IMR-90 (cell line): ENCODE measurements around the gene VEPH1. TPM values are rescaled to one million over a fixed set of nuclear protein-coding genes. Genes with fewer than 3 reads are reported as not detected.
"Not testable (repeated sequence)": the region's sequence is repeated elsewhere in the genome, so short reads cannot be mapped to it uniquely, and the experiment has no call there.

ENCODE experiments used
- ATAC-seq: fragments of 200-7000 bp; cut with Tn5 transposase; 2 replicates; pipeline ENCODE4 v1.9.1; 2020; ENCODE audit warnings: low read depth, mild to moderate bottlenecking, moderate library complexity
- BruUV-seq: library from RNA; stranded (reverse); fragments of 400-500 nt; replicated peaks from 2 replicates; lab custom pipeline; 2021; lab: Mats Ljungman, UMichigan
- CTCF ChIA-PET: fragments of 300-600 bp; formaldehyde crosslinking; extraction: SDS; loops from one replicate; lab custom pipeline; 2021; ENCODE audit warnings: antibody characterized with exemption; lab: Yijun Ruan, JAX
- POLR2A ChIA-PET: fragments of 300-600 bp; sonication (Branson Sonifier 250); formaldehyde crosslinking; loops from one replicate; lab custom pipeline; 2022; ENCODE audit warnings: antibody characterized with exemption; ENCODE audit not compliant: unreplicated experiment; lab: Charles Lee
- DNase-seq: peaks from one replicate; pipeline ENCODE4 v3.0.0; 2013
- H2AFZ ChIP-seq: replicated peaks from 2 replicates; pipeline ENCODE3; 2013; ENCODE audit warnings: low read length, mild to moderate bottlenecking; ENCODE audit not compliant: poor library complexity
- H2AK5ac ChIP-seq: 2 replicates; pipeline ENCODE4 v1.6.1; 2013; ENCODE audit warnings: low read depth, low read length, inconsistent platforms
- H2AK9ac ChIP-seq: replicated peaks from 2 replicates; pipeline ENCODE3; 2013; ENCODE audit warnings: mild to moderate bottlenecking, low read depth, low read length, moderate library complexity; ENCODE audit not compliant: poor library complexity
- H2BK120ac ChIP-seq: 2 replicates; pipeline ENCODE4 v1.6.1; 2013; ENCODE audit warnings: low read depth, low read length, inconsistent platforms
- H2BK15ac ChIP-seq: 3 replicates; pipeline ENCODE4 v1.6.1; 2013; ENCODE audit warnings: low read depth, low read length, inconsistent platforms
- H2BK20ac ChIP-seq: 2 replicates; pipeline ENCODE4 v1.6.1; 2013; ENCODE audit warnings: low read depth, mild to moderate bottlenecking, inconsistent platforms, low read length, moderate library complexity
- H2BK5ac ChIP-seq: 2 replicates; pipeline ENCODE4 v1.6.1; 2013; ENCODE audit warnings: mild to moderate bottlenecking, low read depth, low read length, inconsistent platforms; ENCODE audit not compliant: poor library complexity, severe bottlenecking
- H3K14ac ChIP-seq: replicated peaks from 2 replicates; pipeline ENCODE4 v1.6.1; 2013; ENCODE audit warnings: low read depth, low read length, inconsistent platforms
- H3K18ac ChIP-seq: 2 replicates; pipeline ENCODE4 v1.6.1; 2013; ENCODE audit warnings: low read depth, low read length, control low read depth
- H3K23ac ChIP-seq: 2 replicates; pipeline ENCODE4 v1.6.1; 2013; ENCODE audit warnings: low read depth, low read length, inconsistent platforms
- H3K27ac ChIP-seq: 2 replicates; pipeline ENCODE4 v1.5.1; 2013; ENCODE audit warnings: mild to moderate bottlenecking, control low read depth, low read length; ENCODE audit not compliant: insufficient read depth
- H3K27me3 ChIP-seq: 2 replicates; pipeline ENCODE4 v1.6.1; 2013; ENCODE audit warnings: low read length; ENCODE audit not compliant: control insufficient read depth, insufficient read depth
- H3K36me3 ChIP-seq: 2 replicates; pipeline ENCODE4 v1.6.1; 2013; ENCODE audit warnings: low read length, mixed read lengths; ENCODE audit not compliant: control insufficient read depth, insufficient read depth
- H3K4ac ChIP-seq: 2 replicates; pipeline ENCODE4 v1.6.1; 2013; ENCODE audit warnings: low read depth, low read length, inconsistent platforms
- H3K4me1 ChIP-seq: 2 replicates; pipeline ENCODE4 v1.6.1; 2013; ENCODE audit warnings: low read length, mixed read lengths; ENCODE audit not compliant: control insufficient read depth, insufficient read depth
- H3K4me2 ChIP-seq: 2 replicates; pipeline ENCODE4 v1.6.1; 2013; ENCODE audit warnings: low read depth, mild to moderate bottlenecking, control low read depth, low read length, moderate library complexity
- H3K4me3 ChIP-seq: 2 replicates; pipeline ENCODE4 v1.5.1; 2013; ENCODE audit warnings: low read depth, mild to moderate bottlenecking, control low read depth, low read length, moderate library complexity; ENCODE audit not compliant: insufficient read depth
- H3K56ac ChIP-seq: 2 replicates; pipeline ENCODE4 v1.6.1; 2013; ENCODE audit warnings: low read length, inconsistent platforms; ENCODE audit not compliant: insufficient read depth; ENCODE audit errors: extremely low read depth
- H3K79me1 ChIP-seq, 2 experiments: 2 replicates each; pipeline ENCODE4 v1.6.1; 2013; ENCODE audit warnings: low read length in 2 of 2, inconsistent platforms in 1 of 2, low read depth in 1 of 2
- H3K9ac ChIP-seq: 2 replicates; pipeline ENCODE4 v1.6.1; 2013; ENCODE audit warnings: low read depth, low read length, control low read depth
- H3K9me1 ChIP-seq: 2 replicates; pipeline ENCODE4 v1.6.1; 2013; ENCODE audit warnings: low read length, inconsistent platforms; ENCODE audit not compliant: insufficient read depth
- H3K9me3 ChIP-seq: 2 replicates; pipeline ENCODE4 v1.6.1; 2013; ENCODE audit warnings: low read length; ENCODE audit not compliant: control insufficient read depth, insufficient read depth
- H4K20me1 ChIP-seq: 2 replicates; pipeline ENCODE4 v1.6.1; 2013; ENCODE audit warnings: low read length, inconsistent platforms; ENCODE audit not compliant: insufficient read depth
- H4K5ac ChIP-seq: 2 replicates; pipeline ENCODE4 v1.6.1; 2013; ENCODE audit warnings: mild to moderate bottlenecking, low read depth, low read length, control low read depth
- H4K8ac ChIP-seq, 2 experiments: 2 replicates each; pipeline ENCODE4 v1.6.1; 2013; ENCODE audit warnings: low read depth in 2 of 2, low read length in 2 of 2, control low read depth in 1 of 2, inconsistent platforms in 1 of 2
- H4K91ac ChIP-seq: 2 replicates; pipeline ENCODE4 v1.6.1; 2013; ENCODE audit warnings: low read depth, low read length, inconsistent platforms; ENCODE audit not compliant: insufficient read depth
- CHD1 ChIP-seq: IDR thresholded peaks from 2 replicates; pipeline ENCODE4 v1.6.1; 2012; ENCODE audit warnings: low read depth, low read length, improper control_type of control experiment
- RAD21 ChIP-seq: IDR thresholded peaks from 2 replicates; pipeline ENCODE4 v1.6.1; 2012; ENCODE audit warnings: low read length, improper control_type of control experiment
- WGBS, 2 experiments: methylation state at CpG; one replicate each; pipeline versions ENCODE4 v1.1.5 to v1.1.7; 2013; ENCODE audit warnings: missing lambda C conversion rate in 2 of 2; ENCODE audit not compliant: insufficient read length in 1 of 2; ENCODE audit errors: extremely low coverage in 2 of 2; 5-methylcytosine and 5-hydroxymethylcytosine counted together
- dilution Hi-C: fragments of 300-500 bp; cut with HindIII; formaldehyde crosslinking; loops from one replicate; pipeline ENCODE4 v1.14.3; 2018; ENCODE audit warnings: low sequenced_read_pairs; ENCODE audit not compliant: unreplicated experiment
- in situ Hi-C: fragments of 300-500 bp; cut with MboI; formaldehyde crosslinking; loops from 3 replicates; pipeline ENCODE4 v1.14.3; 2019; ENCODE audit warnings: low sequenced_read_pairs, inconsistent platforms, mixed read lengths
- intact Hi-C: fragments of 100-400 bp; cut with micrococcal nuclease; formaldehyde crosslinking; loops from 2 replicates; pipeline ENCODE4 v1.10.0; 2022
- polyA plus RNA-seq, 3 experiments: library from polyadenylated mRNA; depleted of rRNA; stranded (reverse); fragments of >200 nt; gene quantifications; 2 replicates each; pipeline ENCODE4 v1.2.3, GENCODE V29; 2012; ENCODE audit warnings: low replicate concordance in 1 of 3
- total RNA-seq: library from RNA; depleted of rRNA; stranded (reverse); fragments of >200 nt; gene quantifications from 2 replicates; pipeline ENCODE4 v1.2.3, GENCODE V29; 2012

Gene VEPH1
- total and polyA plus RNA-seq, 2 of the 4 experiments (the other 2 are of a cell fraction) = 30.5 to 130 TPM

DNA sequence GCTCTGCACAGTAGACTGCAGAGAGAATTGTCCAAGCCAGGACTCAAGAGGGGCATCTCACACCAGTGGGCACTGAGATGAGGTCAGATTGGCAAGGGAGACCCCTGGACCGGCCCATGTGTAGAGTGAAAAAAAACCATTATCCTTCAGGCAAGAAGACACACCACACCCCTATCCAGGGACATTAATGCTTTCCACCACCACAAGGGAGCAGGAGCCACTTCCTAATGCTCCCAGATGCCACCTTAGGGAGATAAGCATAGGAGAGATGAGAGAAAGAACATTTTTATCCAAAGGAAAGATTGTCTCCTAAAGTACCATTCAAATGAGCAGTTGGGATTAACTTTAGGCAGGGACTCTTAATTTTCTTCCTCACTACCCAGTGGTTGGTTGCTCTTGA, 176.2 kb downstream of the VEPH1 start:
- Histone ChIP-seq H3K36me3 (no peaks in the 10 kb centered on the region), H3K56ac (no peak overlapping the region), H2BK5ac (no peak overlapping the region), H2BK20ac (peak overlapping the region; percentile 37), H4K5ac (no peak overlapping the region), H2AFZ (no peak overlapping the region), H2AK5ac (0 out of 2 replicates have a peak overlapping the region, but pooled peaks have one; percentile 62), H3K18ac (no peak overlapping the region), H3K9me3 (no peaks in the 10 kb centered on the region), H3K27me3 (no peaks in the 10 kb centered on the region), H3K4me2 (no peak overlapping the region), H2BK15ac (no peak overlapping the region), H3K9ac (no peak overlapping the region), H3K4me1 (no peaks in the 10 kb centered on the region; the same call in 1 of the 2 replicates), H3K4ac (no peak overlapping the region), H3K4me3 (no peak overlapping the region), H4K91ac (no peak overlapping the region), H3K14ac (no peak overlapping the region; the same call in 1 of the 2 replicates), H3K79me1 (no peaks in the 10 kb centered on the region), H2BK120ac (no peak overlapping the region), H3K9me1 (no peaks in the 10 kb centered on the region), H3K23ac (no peak overlapping the region), H4K20me1 (no peaks in the 10 kb centered on the region), H2AK9ac (no peak overlapping the region), H3K27ac (no peak overlapping the region), H4K8ac (no peak overlapping the region)
- TF ChIP-seq RAD21 (0 out of 2 replicates have a peak, but pooled peaks have one; percentile 13), CHD1 (no peak)
- ATAC-seq = no peak
- BruUV-seq = no TSS peak
- ChIA-PET POLR2A (no interaction called here), CTCF (no interaction called here)
- DNase-seq = no peak
- in situ Hi-C loops = no loop called here
- WGBS, 2 experiments = no CpG with 5 or more reads among the region's 1 CpG
- dilution Hi-C loops = no loop called here
- intact Hi-C loops = no loop called here

- not testable (repeated sequence) for DNase-seq
Measured at GRCh38 chr3:157324869-157325268, 178.3 kb downstream of the VEPH1 start.

More at GRCh38 chr3:157324869-157325268, 178.3 kb downstream of the VEPH1 start:
- H4K5ac ChIP-seq, intact Hi-C loops, H4K91ac ChIP-seq, H3K27ac ChIP-seq, H2AFZ ChIP-seq, H3K36me3 ChIP-seq, H3K79me1 ChIP-seq, H3K4me1 ChIP-seq, H2AK5ac ChIP-seq, H3K23ac ChIP-seq, H4K20me1 ChIP-seq, H3K14ac ChIP-seq, H2BK20ac ChIP-seq, POLR2A ChIA-PET, H3K56ac ChIP-seq, BruUV-seq, H3K27me3 ChIP-seq, H3K9me3 ChIP-seq, dilution Hi-C loops, CTCF ChIA-PET, H3K4me2 ChIP-seq, H3K18ac ChIP-seq, H3K9me1 ChIP-seq, H3K4ac ChIP-seq, H4K8ac ChIP-seq, H2AK9ac ChIP-seq, ATAC-seq, H2BK120ac ChIP-seq, H3K4me3 ChIP-seq, in situ Hi-C loops, H2BK15ac ChIP-seq, H3K9ac ChIP-seq, H2BK5ac ChIP-seq: not testable (repeated sequence)
- WGBS, 2 experiments = no CpG with 5 or more reads among the region's 1 CpG
